NK-92 (cell line): ENCODE measurements around the gene LDLRAD4.

Source experiments
- DNase-seq: peaks from one replicate; lab custom pipeline; 2025; ENCODE audit not compliant: unreplicated experiment; lab: John Stamatoyannopoulos, UW

The LDLRAD4 gene

GRCh38 chr18:13280070-13280795, 61.7 kb downstream of the LDLRAD4 start:
- DNase-seq, result no peak

GRCh38 chr18:13281406-13281805, 62.8 kb downstream of the LDLRAD4 start:
- DNase-seq, result no peak

GRCh38 chr18:13283746-13284145, 65.2 kb downstream of the LDLRAD4 start:
- no peak for DNase-seq

- no peak for DNase-seq
These were observed 65.9 kb downstream of the LDLRAD4 start for GRCh38 chr18:13284330-13285027.

GRCh38 chr18:13285874-13286273, 67.3 kb downstream of the LDLRAD4 start:
- no peak for DNase-seq

- DNase-seq, result no peak
These were observed 68.0 kb downstream of the LDLRAD4 start for GRCh38 chr18:13286456-13287125.

- DNase-seq, result no peak
These were observed 68.8 kb downstream of the LDLRAD4 start for GRCh38 chr18:13287372-13287771.

GRCh38 chr18:13288509-13289133, 70.1 kb downstream of the LDLRAD4 start:
- no peak for DNase-seq

GRCh38 chr18:13289481-13290205, 71.1 kb downstream of the LDLRAD4 start:
- no peak for DNase-seq

GRCh38 chr18:13290856-13291271, 72.3 kb downstream of the LDLRAD4 start:
- DNase-seq, result no peak

GRCh38 chr18:13291299-13291698, 72.7 kb downstream of the LDLRAD4 start:
- DNase-seq, result no peak

- no peak for DNase-seq
These were observed 73.3 kb downstream of the LDLRAD4 start for GRCh38 chr18:13291745-13292447.

GRCh38 chr18:13292736-13293135, 74.2 kb downstream of the LDLRAD4 start:
- no peak for DNase-seq

- DNase-seq, result no peak
These were observed 75.7 kb downstream of the LDLRAD4 start for GRCh38 chr18:13294309-13294708.

- no peak for DNase-seq
These were observed 77.3 kb downstream of the LDLRAD4 start for GRCh38 chr18:13295894-13296293.

GRCh38 chr18:13296867-13297574, 78.5 kb downstream of the LDLRAD4 start:
- DNase-seq, result no peak

GRCh38 chr18:13298262-13298661, 79.7 kb downstream of the LDLRAD4 start:
- no peak for DNase-seq

- no peak for DNase-seq
These were observed 81.5 kb downstream of the LDLRAD4 start for GRCh38 chr18:13300029-13300428.

- no peak for DNase-seq
These were observed 82.2 kb downstream of the LDLRAD4 start for GRCh38 chr18:13300796-13301195.

GRCh38 chr18:13302040-13302439, 83.5 kb downstream of the LDLRAD4 start:
- no peak for DNase-seq
